Measurements from ENCODE around the gene ATG3. TPM values are rescaled to one million over a fixed set of nuclear protein-coding genes. Genes with fewer than 3 reads are reported as not detected.
A peak's percentile ranks its signal among the peaks of the same experiment; 100 is the strongest.
"Not testable (repeated sequence)": the region's sequence is repeated elsewhere in the genome, so short reads cannot be mapped to it uniquely, and the experiment has no call there.

The ATG3 gene
- total and polyA plus RNA-seq, 8 donors: 25.7 to 76.2 (median 51.3) TPM

- H3K9me3 ChIP-seq: no peaks in the 10 kb centered on the region
- TF ChIP-seq EP300 (IDR thresholded peaks at IDR 0.05): no peak
- TF ChIP-seq POLR2A (IDR thresholded peaks at IDR 0.05): no peak
- no peak for TF ChIP-seq CTCF (IDR thresholded peaks at IDR 0.05)
- TF ChIP-seq POLR2AphosphoS5 (IDR thresholded peaks at IDR 0.05): no peak
- no peaks in the 10 kb centered on the region for H3K27me3 ChIP-seq
- H3K4me1 ChIP-seq: peaks cover 0 to 14% (median 4%) of the 10 kb centered on the region in 4 donors
- WGBS, 5 donors: 86 to 94% (median 93%) methylated on average over 2 of the region's 2 CpGs
- no peak overlapping the region for H3K4me3 ChIP-seq
- no peak overlapping the region for H3K27ac ChIP-seq
- H3K36me3 ChIP-seq: peaks cover 8 to 81% (median 73%) of the 10 kb centered on the region in 4 donors
- DNase-seq: no peak
- intact Hi-C loops (cut with DNase I; ENCODE audit: low total_unique reads): no loop called here
Measured at GRCh38 chr3:112568642-112569041, 6.9 kb upstream of the ATG3 start.

- Histone ChIP-seq H3K4me3 (no peak overlapping the region), H3K36me3 (peaks cover 0 to 47% (median 40%) of the 10 kb centered on the region in 4 donors), H3K9me3 (no peaks in the 10 kb centered on the region), H3K4me1 (peaks cover 11 to 31% (median 23%) of the 10 kb centered on the region in 4 donors), H3K27me3 (no peaks in the 10 kb centered on the region), H3K27ac (no peak overlapping the region)
- DNase-seq: no peak
- intact Hi-C loops (cut with DNase I; ENCODE audit: low total_unique reads): no loop called here
- TF ChIP-seq POLR2AphosphoS5 (IDR thresholded peaks at IDR 0.05): no peak
Measured at GRCh38 chr3:112564940-112565305, 3.2 kb upstream of the ATG3 start.

GRCh38 chr3:112564247-112564939 is 2.6 kb upstream of the ATG3 start:
- H3K4me3 ChIP-seq; H3K27ac ChIP-seq; DNase-seq; H3K9me3 ChIP-seq; intact Hi-C loops (cut with DNase I; ENCODE audit: low total_unique reads); H3K27me3 ChIP-seq: not testable (repeated sequence)
- Histone ChIP-seq H3K4me1 (peaks cover 15 to 37% (median 28%) of the 10 kb centered on the region in 4 donors), H3K36me3 (peaks cover 0 to 41% (median 35%) of the 10 kb centered on the region in 4 donors)
- WGBS, 5 donors: 72 to 82% (median 76%) methylated on average over 12 to 15 of the region's 15 CpGs

- intact Hi-C loops (cut with DNase I; ENCODE audit: low total_unique reads): no loop called here
- no peak for DNase-seq
- TF ChIP-seq EP300 (IDR thresholded peaks at IDR 0.05) (no peak), POLR2A (IDR thresholded peaks at IDR 0.05) (no peak), POLR2AphosphoS5 (IDR thresholded peaks at IDR 0.05) (no peak), CTCF (IDR thresholded peaks at IDR 0.05) (no peak)
- Histone ChIP-seq H3K36me3 (peaks cover 0 to 24% (median 20%) of the 10 kb centered on the region in 4 donors), H3K4me3 (peak overlapping the region; percentile 83 to 96 (median 90)), H3K9me3 (no peaks in the 10 kb centered on the region), H3K27ac (peak overlapping the region; percentile 95 to 99 (median 97)), H3K4me1 (peaks cover 20 to 57% (median 38%) of the 10 kb centered on the region in 4 donors), H3K27me3 (no peaks in the 10 kb centered on the region)
- WGBS, 5 donors: 0 to 8% (median 1%) methylated on average over 2 to 29 of the region's 29 CpGs
Measured at GRCh38 chr3:112561484-112561733, 353 bp downstream of the ATG3 start.

- WGBS, 5 donors: 0% methylated on average over 23 to 29 of the region's 29 CpGs
- intact Hi-C loops (cut with DNase I; ENCODE audit: low total_unique reads): no loop called here
- no peaks in the 10 kb centered on the region for H3K9me3 ChIP-seq
- DNase-seq: peak; percentile 71 to 93
- TF ChIP-seq POLR2A (IDR thresholded peaks at IDR 0.05): no peak
- peak in 2 of 3 donors; percentile 25 to 48 for TF ChIP-seq POLR2AphosphoS5 (IDR thresholded peaks at IDR 0.05)
- TF ChIP-seq CTCF (IDR thresholded peaks at IDR 0.05): no peak
- no peak for TF ChIP-seq EP300 (IDR thresholded peaks at IDR 0.05)
- H3K36me3 ChIP-seq: peaks cover 0 to 21% (median 18%) of the 10 kb centered on the region in 4 donors
- no peaks in the 10 kb centered on the region for H3K27me3 ChIP-seq
- H3K4me3 ChIP-seq: peak overlapping the region; percentile 83 to 96 (median 90)
- peak overlapping the region; percentile 95 to 99 (median 97) for H3K27ac ChIP-seq
- H3K4me1 ChIP-seq: peaks cover 20 to 58% (median 42%) of the 10 kb centered on the region in 4 donors
Measured at GRCh38 chr3:112560721-112561483, 860 bp downstream of the ATG3 start.

Data from stomach (tissue), 9 donors.